Prostate gland (tissue), 2 donors: ENCODE results near the gene INO80C. TPM values are rescaled to one million over a fixed set of nuclear protein-coding genes. Genes with fewer than 3 reads are reported as not detected.

Experiments used
- DNase-seq: peaks from one replicate; pipeline ENCODE4 v3.0.0-alpha.2; 2019; ENCODE audit warnings: low spot score
- H3K27ac ChIP-seq, 2 donors: fragments of 200-600 bp; sonication (generic); 2 replicates each; pipeline ENCODE4 v1.5.1; 2017 to 2019
- H3K27me3 ChIP-seq: fragments of 200-600 bp; sonication (generic); replicated peaks from 2 replicates; pipeline ENCODE4 v1.5.1; 2019; ENCODE audit not compliant: insufficient read depth
- H3K36me3 ChIP-seq, 2 donors: fragments of 200-600 bp; sonication (generic); 1 replicate in 1 of 2; 2 replicates in 1 of 2; pipeline versions ENCODE4 v1.5.1 to v1.8.1; 2017 to 2019
- H3K4me1 ChIP-seq: fragments of 200-600 bp; sonication (generic); replicated peaks from 2 replicates; pipeline ENCODE4 v1.5.1; 2019
- H3K4me3 ChIP-seq, 2 donors: fragments of 200-600 bp; sonication (generic); 2 replicates each; pipeline ENCODE4 v1.5.1; 2017 to 2019
- H3K9me3 ChIP-seq: fragments of 200-600 bp; sonication (generic); 2 replicates; pipeline ENCODE4 v1.5.1; 2017
- POLR2A ChIP-seq: fragments of 450-650 bp; IDR thresholded peaks from one replicate; pipeline ENCODE4 v1.6.1; 2016; ENCODE audit warnings: antibody characterized with exemption, mild to moderate bottlenecking
- POLR2AphosphoS5 ChIP-seq: sonication (generic); formaldehyde crosslinking; IDR thresholded peaks from one replicate; pipeline ENCODE4 v1.6.1; 2017; ENCODE audit warnings: antibody characterized with exemption
- WGBS: methylation state at CpG from one replicate; pipeline ENCODE4 v1.1.5; 2018; 5-methylcytosine and 5-hydroxymethylcytosine counted together
- intact Hi-C: fragments of 100-400 bp; cut with DNase I; formaldehyde crosslinking; loops from one replicate; pipeline ENCODE4 v1.14.2; 2022
- total RNA-seq, 2 donors: library from RNA; depleted of rRNA; stranded (reverse); fragments of >200 nt; gene quantifications; one replicate each; pipeline ENCODE4 v1.1.0, GENCODE V29; 2016
- TF ChIP-seq, protein P1 (sequence below), 4 experiments: fragments of 200-600 bp in 2 of 4; fragments of 450-650 bp in 2 of 4; sonication (generic) in 2 of 4; IDR thresholded peaks; 1 replicate in 3 of 4; 2 replicates in 1 of 4; pipeline ENCODE4 v1.5.1; 2016 to 2019; ENCODE audit warnings: antibody characterized with exemption in 4 of 4, mild to moderate bottlenecking in 2 of 4, moderate library complexity in 2 of 4

The INO80C gene
- total RNA-seq, 2 donors from 2014 or later, result 5.0 to 26.4 TPM

DNA sequence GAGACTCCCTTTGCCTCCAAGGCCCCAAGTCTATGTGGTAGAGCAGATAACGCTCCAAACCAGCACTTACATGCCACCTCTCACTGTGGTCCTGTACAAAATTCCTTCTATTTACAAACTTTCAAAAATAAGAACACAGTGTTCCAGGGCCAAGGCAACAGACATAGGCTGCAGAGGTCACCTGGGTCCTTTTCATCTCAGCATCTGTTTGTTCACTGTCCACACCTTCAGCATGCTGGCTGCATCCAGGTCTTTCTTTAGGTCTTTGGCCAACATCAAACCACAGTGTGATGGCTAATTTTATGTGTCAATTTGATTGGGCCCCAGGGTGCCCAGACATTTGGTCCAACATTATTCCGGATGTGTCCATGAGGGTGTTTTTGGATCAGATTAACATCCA lies 20.0 kb upstream of the INO80C start:
- TF ChIP-seq POLR2A (no peak), POLR2AphosphoS5 (no peak)
- TF ChIP-seq, protein P1, sequence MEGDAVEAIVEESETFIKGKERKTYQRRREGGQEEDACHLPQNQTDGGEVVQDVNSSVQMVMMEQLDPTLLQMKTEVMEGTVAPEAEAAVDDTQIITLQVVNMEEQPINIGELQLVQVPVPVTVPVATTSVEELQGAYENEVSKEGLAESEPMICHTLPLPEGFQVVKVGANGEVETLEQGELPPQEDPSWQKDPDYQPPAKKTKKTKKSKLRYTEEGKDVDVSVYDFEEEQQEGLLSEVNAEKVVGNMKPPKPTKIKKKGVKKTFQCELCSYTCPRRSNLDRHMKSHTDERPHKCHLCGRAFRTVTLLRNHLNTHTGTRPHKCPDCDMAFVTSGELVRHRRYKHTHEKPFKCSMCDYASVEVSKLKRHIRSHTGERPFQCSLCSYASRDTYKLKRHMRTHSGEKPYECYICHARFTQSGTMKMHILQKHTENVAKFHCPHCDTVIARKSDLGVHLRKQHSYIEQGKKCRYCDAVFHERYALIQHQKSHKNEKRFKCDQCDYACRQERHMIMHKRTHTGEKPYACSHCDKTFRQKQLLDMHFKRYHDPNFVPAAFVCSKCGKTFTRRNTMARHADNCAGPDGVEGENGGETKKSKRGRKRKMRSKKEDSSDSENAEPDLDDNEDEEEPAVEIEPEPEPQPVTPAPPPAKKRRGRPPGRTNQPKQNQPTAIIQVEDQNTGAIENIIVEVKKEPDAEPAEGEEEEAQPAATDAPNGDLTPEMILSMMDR (IDR thresholded peaks at IDR 0.05), result no peak
- H3K27ac ChIP-seq, result no peak overlapping the region
- H3K36me3 ChIP-seq, result no peaks in the 10 kb centered on the region
- no peak overlapping the region for H3K4me3 ChIP-seq
- no peak for DNase-seq
- WGBS, result 93% methylated on average over 2 of the region's 2 CpGs
- H3K4me1 ChIP-seq, result no peaks in the 10 kb centered on the region
- no peaks in the 10 kb centered on the region for H3K27me3 ChIP-seq
- intact Hi-C loops, result no loop called here
- H3K9me3 ChIP-seq, result no peaks in the 10 kb centered on the region

DNA sequence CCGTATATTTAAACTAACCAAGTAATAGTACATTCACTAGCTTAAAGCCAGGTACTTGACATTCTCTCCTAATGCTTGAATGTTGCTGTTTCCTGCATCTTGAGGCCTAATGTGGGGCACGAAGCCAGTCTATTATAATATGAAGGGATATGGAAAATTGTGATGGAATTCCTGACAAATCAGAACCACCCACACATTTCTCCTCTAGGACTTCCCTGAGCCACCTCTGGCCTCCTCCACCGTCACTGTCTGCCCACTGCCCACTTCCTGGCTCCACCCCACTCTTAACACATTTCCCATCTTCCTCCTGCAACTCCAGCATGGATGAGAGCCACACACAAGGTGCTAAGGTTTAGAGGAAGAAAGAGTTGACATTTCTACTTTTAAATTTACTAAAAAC lies 19.0 kb upstream of the INO80C start:
- no peaks in the 10 kb centered on the region for H3K4me1 ChIP-seq
- DNase-seq, result no peak
- no peak overlapping the region for H3K27ac ChIP-seq
- 84% methylated on average over 3 of the region's 3 CpGs for WGBS
- no peak overlapping the region for H3K4me3 ChIP-seq
- no peak for TF ChIP-seq POLR2A
- TF ChIP-seq, protein P1 (IDR thresholded peaks at IDR 0.05), result no peak
- H3K27me3 ChIP-seq, result no peaks in the 10 kb centered on the region
- intact Hi-C loops, result no loop called here
- H3K9me3 ChIP-seq, result no peaks in the 10 kb centered on the region
- H3K36me3 ChIP-seq, result no peaks in the 10 kb centered on the region

DNA sequence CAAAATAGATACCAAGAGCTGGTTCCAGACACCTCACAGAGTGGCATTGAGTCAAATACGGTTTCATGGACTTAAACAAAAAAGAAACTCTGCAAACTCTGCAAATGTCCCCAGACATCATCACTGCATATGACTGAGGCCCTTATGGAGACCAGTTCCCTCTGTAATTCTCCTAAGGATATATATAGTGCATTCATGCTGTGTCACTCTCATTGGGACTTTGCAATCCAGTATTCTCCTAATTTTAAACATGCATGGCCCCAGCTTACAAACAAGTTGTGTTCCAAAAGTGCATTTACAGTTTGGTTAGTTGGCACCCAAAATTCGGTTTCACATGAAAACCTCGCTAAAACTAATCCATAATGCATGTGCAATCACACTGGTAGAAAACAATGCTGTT lies 18.6 kb upstream of the INO80C start:
- TF ChIP-seq POLR2A (no peak), POLR2AphosphoS5 (no peak)
- TF ChIP-seq, protein P1 (IDR thresholded peaks at IDR 0.05), result no peak
- Histone ChIP-seq H3K36me3 (no peaks in the 10 kb centered on the region), H3K4me3 (no peak overlapping the region), H3K4me1 (no peaks in the 10 kb centered on the region), H3K27ac (no peak overlapping the region), H3K9me3 (no peaks in the 10 kb centered on the region), H3K27me3 (no peaks in the 10 kb centered on the region)
- DNase-seq, result no peak
- 79% methylated on average over 3 of the region's 3 CpGs for WGBS
- intact Hi-C loops, result no loop called here

DNA sequence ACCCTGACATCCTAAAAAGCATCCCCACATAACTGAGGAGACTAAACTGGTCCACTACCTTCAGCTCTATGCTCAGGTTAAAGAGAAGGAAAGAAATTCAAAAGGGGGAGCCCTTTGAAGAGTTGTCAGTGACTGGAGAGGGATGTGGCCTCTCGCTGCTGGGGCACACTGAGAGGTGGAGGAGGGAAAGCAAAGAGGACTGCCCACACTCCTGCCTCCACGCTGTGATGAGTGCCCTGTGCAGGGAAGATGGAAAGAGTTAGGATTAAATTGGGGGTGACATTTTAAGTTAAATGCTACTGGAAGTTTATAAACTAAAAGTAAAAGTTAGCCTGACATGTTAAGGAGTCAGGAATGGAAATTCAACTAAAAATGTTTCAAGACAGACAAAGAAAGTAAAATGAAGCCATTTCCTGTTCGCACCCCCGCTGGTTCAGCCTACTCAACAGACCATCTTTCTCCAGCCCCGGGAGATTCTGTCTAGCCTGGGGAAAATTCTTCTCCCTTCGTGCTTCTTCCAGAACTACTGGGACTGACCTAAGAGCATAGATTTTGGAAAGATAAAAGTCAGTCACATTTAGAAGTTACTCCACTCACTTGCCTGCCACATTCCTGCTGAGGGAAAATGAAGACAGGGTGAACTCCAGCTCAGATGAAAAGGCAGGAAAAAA lies 17.8 kb upstream of the INO80C start:
- Histone ChIP-seq H3K4me3 (no peak overlapping the region), H3K4me1 (no peaks in the 10 kb centered on the region), H3K36me3 (no peaks in the 10 kb centered on the region), H3K27ac (no peak overlapping the region), H3K27me3 (no peaks in the 10 kb centered on the region), H3K9me3 (no peaks in the 10 kb centered on the region)
- WGBS, result 53% methylated on average over 6 of the region's 6 CpGs
- intact Hi-C loops, result no loop called here
- DNase-seq, result no peak
- TF ChIP-seq POLR2A (no peak), POLR2AphosphoS5 (no peak)
- TF ChIP-seq, protein P1 (IDR thresholded peaks at IDR 0.05), result no peak

DNA sequence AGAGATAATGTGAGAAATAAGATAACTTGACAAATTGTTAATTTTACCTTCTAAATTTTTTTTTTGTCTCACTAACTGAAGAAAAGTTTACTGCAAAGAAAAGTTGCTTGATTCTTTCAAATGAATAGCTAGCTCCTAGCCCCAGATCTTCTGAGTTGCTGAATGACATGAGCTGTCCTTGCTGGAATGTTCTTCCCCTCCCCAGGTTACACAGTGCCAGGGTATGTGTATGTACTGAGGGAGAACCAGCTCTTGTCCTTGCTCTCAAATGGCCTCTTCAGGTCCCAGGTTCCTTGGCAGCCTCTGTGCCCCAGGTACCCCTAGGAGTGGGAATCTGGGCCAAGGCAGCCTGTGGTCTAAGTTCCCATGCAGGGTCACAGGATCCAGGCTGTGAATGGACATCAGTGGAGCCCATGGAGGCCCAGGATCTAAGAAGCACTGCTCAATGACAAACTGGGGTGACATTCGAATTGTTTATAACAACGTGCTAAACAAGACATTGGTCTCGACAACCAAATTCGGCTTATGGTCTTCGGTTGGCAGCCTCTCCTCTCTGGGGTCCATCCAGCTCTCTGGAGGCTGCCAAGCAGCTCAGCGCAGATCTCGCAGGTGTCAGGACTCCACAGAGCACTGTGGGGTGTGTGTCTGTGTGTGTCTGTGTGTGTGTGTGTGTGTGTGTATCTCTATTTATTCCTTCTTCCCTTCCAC lies 17.1 kb upstream of the INO80C start:
- TF ChIP-seq POLR2A, result no peak
- Histone ChIP-seq H3K4me3 (no peak overlapping the region), H3K27ac (no peak overlapping the region), H3K36me3 (no peaks in the 10 kb centered on the region), H3K9me3 (no peaks in the 10 kb centered on the region), H3K4me1 (no peaks in the 10 kb centered on the region), H3K27me3 (no peaks in the 10 kb centered on the region)
- DNase-seq, result no peak
- WGBS, result 93% methylated on average over 7 of the region's 7 CpGs
- intact Hi-C loops, result no loop called here
